OCI-LY3 (cell line): ENCODE measurements around the gene HSF4.

ENCODE experiments used
- H2AFZ ChIP-seq: fragments of 200-600, 300-600 bp; shearing (Covaris generic); 2 replicates; pipeline ENCODE4 v1.6.0; 2014; ENCODE audit warnings: antibody characterized with exemption, low read depth, low read length
- H3K27ac ChIP-seq: fragments of 200-600, 300-600 bp; sonication (generic); 2 replicates; pipeline ENCODE4 v1.5.1; 2014; ENCODE audit warnings: mild to moderate bottlenecking, low read length, moderate library complexity, mixed read lengths
- H3K27me3 ChIP-seq: fragments of 200-600, 300-600 bp; sonication (generic); 2 replicates; pipeline ENCODE4 v1.6.1; 2014; ENCODE audit warnings: low read depth, low read length, mixed read lengths
- H3K36me3 ChIP-seq: fragments of 200-600, 300-600 bp; sonication (generic); replicated peaks from 2 replicates; pipeline ENCODE3; 2014; ENCODE audit warnings: low read depth, low read length, mixed read lengths
- H3K4me1 ChIP-seq: fragments of 300-600, 200-600 bp; sonication (generic); 2 replicates; pipeline ENCODE4 v1.6.1; 2014; ENCODE audit warnings: low read length, mixed read lengths
- H3K4me2 ChIP-seq: fragments of 200-600, 300-600 bp; sonication (generic); 2 replicates; pipeline ENCODE4 v1.6.1; 2014; ENCODE audit warnings: low read length, mixed read lengths
- H3K4me3 ChIP-seq: fragments of 300-600, 200-600 bp; sonication (generic); 2 replicates; pipeline ENCODE4 v1.5.1; 2014; ENCODE audit warnings: antibody characterized with exemption, mild to moderate bottlenecking, low read length, moderate library complexity
- H3K79me2 ChIP-seq: fragments of 300-600, 200-600 bp; shearing (Covaris generic); 2 replicates; pipeline ENCODE4 v1.6.1; 2014; ENCODE audit warnings: mild to moderate bottlenecking, low read length, mixed read lengths
- H3K9ac ChIP-seq: fragments of 300-600, 200-600 bp; shearing (Covaris generic); 2 replicates; pipeline ENCODE4 v1.6.0; 2014; ENCODE audit warnings: mild to moderate bottlenecking, low read length, moderate library complexity
- H3K9me3 ChIP-seq: fragments of 200-600, 300-600 bp; shearing (Covaris generic); 2 replicates; pipeline ENCODE4 v1.6.1; 2014; ENCODE audit warnings: low read length, mixed read lengths; ENCODE audit not compliant: insufficient read depth
- H4K20me1 ChIP-seq: fragments of 200-600, 300-600 bp; sonication (generic); 2 replicates; pipeline ENCODE4 v1.6.1; 2016; ENCODE audit warnings: low read length, mixed read lengths; ENCODE audit not compliant: insufficient read depth
- EZH2phosphoT487 ChIP-seq: fragments of 200-600 bp; shearing (Covaris generic); IDR thresholded peaks from 2 replicates; pipeline ENCODE4 v1.6.1; 2018; ENCODE audit warnings: antibody characterized with exemption, mixed run types, low read depth
- TF ChIP-seq, protein P1 (sequence below): fragments of 200-600, 300-600 bp; sonication (generic); IDR thresholded peaks from 2 replicates; pipeline ENCODE4 v1.5.1; 2014; ENCODE audit warnings: antibody characterized with exemption, low read length, low read depth

The HSF4 gene

DNA sequence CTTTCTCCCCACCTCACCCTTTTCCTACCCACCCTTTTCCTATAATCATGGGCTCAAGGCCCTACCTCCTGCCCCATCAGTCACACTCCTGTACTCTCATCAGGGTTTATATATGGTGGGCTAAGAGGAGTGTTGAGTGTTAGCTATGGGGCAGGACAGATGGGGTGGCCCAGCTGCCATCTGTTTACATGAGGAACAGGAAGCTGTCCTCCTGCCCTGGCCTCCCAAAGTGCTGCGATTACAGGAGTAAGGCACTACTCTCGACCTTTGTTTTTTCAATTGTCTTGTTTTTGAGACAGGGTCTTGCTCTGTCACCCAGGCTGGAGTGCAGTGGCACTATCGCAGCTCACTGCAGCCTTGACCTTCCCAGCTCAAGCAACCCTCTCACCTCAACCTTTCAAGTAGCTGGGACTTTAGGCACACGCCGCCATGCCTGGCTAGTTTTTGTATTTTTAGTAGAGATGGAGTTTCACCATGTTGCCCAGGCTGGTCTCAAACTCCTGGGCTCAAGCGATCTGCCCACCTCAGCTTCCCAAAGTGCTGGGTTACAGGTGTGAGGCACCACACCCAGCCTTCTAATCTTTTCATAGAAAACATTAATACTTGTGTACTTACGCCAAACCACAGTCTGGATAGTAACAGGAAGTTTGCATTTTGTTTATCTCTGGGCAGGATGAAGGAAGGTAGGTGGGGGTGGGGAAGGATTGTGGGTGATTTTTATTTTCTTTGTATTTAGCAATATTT, 6.5 kb upstream of the HSF4 start:
- Histone ChIP-seq H3K4me1 (peaks cover 20% of the 10 kb centered on the region), H3K4me3 (peak overlapping the region; percentile 87), H3K9ac (peak overlapping the region; percentile 91), H3K79me2 (peaks cover 14% of the 10 kb centered on the region), H3K9me3 (no peaks in the 10 kb centered on the region), H4K20me1 (no peaks in the 10 kb centered on the region), H3K36me3 (peaks cover 12% of the 10 kb centered on the region), H3K4me2 (peak overlapping the region; percentile 99), H3K27me3 (no peaks in the 10 kb centered on the region), H2AFZ (no peak overlapping the region), H3K27ac (peak overlapping the region; percentile 86)
- TF ChIP-seq, protein P1, sequence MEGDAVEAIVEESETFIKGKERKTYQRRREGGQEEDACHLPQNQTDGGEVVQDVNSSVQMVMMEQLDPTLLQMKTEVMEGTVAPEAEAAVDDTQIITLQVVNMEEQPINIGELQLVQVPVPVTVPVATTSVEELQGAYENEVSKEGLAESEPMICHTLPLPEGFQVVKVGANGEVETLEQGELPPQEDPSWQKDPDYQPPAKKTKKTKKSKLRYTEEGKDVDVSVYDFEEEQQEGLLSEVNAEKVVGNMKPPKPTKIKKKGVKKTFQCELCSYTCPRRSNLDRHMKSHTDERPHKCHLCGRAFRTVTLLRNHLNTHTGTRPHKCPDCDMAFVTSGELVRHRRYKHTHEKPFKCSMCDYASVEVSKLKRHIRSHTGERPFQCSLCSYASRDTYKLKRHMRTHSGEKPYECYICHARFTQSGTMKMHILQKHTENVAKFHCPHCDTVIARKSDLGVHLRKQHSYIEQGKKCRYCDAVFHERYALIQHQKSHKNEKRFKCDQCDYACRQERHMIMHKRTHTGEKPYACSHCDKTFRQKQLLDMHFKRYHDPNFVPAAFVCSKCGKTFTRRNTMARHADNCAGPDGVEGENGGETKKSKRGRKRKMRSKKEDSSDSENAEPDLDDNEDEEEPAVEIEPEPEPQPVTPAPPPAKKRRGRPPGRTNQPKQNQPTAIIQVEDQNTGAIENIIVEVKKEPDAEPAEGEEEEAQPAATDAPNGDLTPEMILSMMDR = no peak
- TF ChIP-seq EZH2phosphoT487 = no peak

DNA sequence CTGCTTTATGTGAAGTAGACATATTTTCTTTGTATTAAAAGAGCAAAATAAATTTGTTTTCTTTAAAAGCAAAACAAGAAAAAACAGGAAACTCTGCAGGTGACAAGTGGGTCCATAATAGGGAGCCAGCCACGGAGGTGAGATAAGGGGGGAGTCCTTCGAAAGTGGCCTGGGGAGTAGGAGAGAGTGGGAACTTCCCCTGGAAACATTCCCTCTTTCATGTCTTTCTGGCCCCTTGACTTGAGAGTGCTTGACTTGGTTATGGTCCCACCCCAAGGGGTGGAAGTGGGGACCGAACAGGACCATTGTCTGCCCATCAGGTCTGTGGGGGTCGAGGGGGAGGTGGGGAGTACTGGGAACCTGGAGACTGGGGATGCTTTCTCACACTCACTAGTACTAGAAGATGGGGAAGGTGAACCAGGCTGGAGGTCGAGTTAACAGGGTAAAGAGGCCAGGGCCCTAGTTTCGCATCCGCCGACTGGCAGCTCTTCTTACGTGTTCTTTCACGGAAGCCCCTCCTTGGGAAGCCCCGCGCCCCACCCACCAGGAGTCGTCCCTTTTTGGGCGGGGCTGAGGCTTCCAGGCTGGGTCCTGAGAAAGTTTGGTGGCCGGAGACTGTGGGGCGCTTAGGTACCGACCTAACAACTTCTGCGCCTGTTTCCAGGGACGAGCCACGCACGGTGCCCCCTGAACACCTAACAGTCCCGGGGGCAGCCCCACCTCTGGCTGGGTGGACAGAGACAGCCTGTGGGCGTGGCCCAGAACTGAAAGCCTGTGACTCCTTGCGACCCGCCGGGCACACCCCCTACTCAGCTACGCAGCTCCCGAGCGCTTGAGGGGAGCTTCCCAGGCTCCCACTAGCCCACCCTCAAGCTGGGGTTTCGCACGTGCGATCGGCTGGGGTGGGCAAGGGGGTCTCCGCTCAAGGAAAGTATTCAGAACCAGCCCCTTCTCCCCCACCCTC, 5.6 kb upstream of the HSF4 start:
- H3K27me3 ChIP-seq = no peaks in the 10 kb centered on the region

DNA sequence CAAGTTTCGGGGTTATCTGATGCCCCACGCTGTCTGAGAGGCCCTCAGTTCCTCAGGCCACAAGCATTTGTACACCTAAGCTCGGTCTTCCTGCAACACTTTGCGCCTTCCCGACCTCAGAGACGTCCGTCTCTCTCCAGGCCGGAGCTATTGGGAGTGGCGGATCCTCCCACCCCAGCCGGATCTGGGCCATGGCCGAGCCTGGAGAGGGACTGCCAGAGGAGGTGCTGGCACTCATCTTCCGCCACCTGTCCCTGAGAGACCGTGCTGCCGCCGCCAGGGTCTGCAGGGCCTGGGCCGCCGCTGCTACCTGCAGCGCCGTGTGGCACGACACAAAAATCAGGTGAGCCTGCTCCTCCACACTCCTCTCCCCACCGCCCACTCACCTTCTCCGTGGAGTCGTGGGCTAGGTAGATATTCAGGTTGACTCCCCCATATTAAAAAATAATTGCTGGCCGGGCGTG, 2.9 kb upstream of the HSF4 start:
- H3K27ac ChIP-seq = no peak overlapping the region
- H3K27me3 ChIP-seq = no peaks in the 10 kb centered on the region

More for the DNA sequence above, 5.6 kb upstream of the HSF4 start:
- Histone ChIP-seq H3K4me2 (peak overlapping the region; percentile 99), H4K20me1 (no peaks in the 10 kb centered on the region), H3K4me1 (peaks cover 20% of the 10 kb centered on the region), H3K27ac (peak overlapping the region; percentile 86), H3K9ac (peak overlapping the region; percentile 91), H3K36me3 (peaks cover 12% of the 10 kb centered on the region), H3K4me3 (peak overlapping the region; percentile 87), H2AFZ (no peak overlapping the region), H3K79me2 (peaks cover 14% of the 10 kb centered on the region), H3K9me3 (no peaks in the 10 kb centered on the region)
- TF ChIP-seq, protein P1 = no peak
- TF ChIP-seq EZH2phosphoT487 = no peak

More for the DNA sequence above, 2.9 kb upstream of the HSF4 start:
- Histone ChIP-seq H3K4me2 (no peak overlapping the region), H3K9me3 (no peaks in the 10 kb centered on the region), H3K4me1 (peaks cover 26% of the 10 kb centered on the region), H3K4me3 (no peak overlapping the region), H4K20me1 (no peaks in the 10 kb centered on the region), H2AFZ (no peak overlapping the region), H3K79me2 (peaks cover 14% of the 10 kb centered on the region), H3K36me3 (peaks cover 7% of the 10 kb centered on the region), H3K9ac (no peak overlapping the region)
- TF ChIP-seq EZH2phosphoT487 = no peak
- TF ChIP-seq, protein P1 = no peak
